Neural cell (in vitro differentiated cells): ENCODE data around the gene PODN. TPM values are rescaled to one million over a fixed set of nuclear protein-coding genes. Genes with fewer than 3 reads are reported as not detected.

Experiments used
- H2AFZ ChIP-seq: fragments of 200-600, 300-800 bp; sonication (generic), shearing (Covaris generic); 2 replicates; pipeline ENCODE4 v1.6.0; 2014; ENCODE audit warnings: low read depth, mild to moderate bottlenecking, antibody characterized with exemption, low read length, moderate library complexity
- H3F3A ChIP-seq: fragments of 200-600 bp; shearing (Covaris generic); 2 replicates; pipeline ENCODE4 v1.6.1; 2016; ENCODE audit warnings: mild to moderate bottlenecking, moderate library complexity, mixed read lengths, antibody characterized with exemption, low read length; ENCODE audit not compliant: insufficient read depth, poor library complexity, severe bottlenecking
- H3K27ac ChIP-seq: fragments of 200-600, 300-800 bp; sonication (generic), shearing (Covaris generic); 2 replicates; pipeline ENCODE4 v1.5.1; 2014; ENCODE audit warnings: mild to moderate bottlenecking, low read length, moderate library complexity
- H3K27me3 ChIP-seq: fragments of 300-800, 200-600 bp; sonication (generic), shearing (Covaris generic); 2 replicates; pipeline ENCODE4 v1.6.0; 2014; ENCODE audit warnings: mild to moderate bottlenecking, low read depth, low read length, moderate library complexity; ENCODE audit not compliant: insufficient read depth
- H3K36me3 ChIP-seq: fragments of 300-800, 200-600 bp; sonication (generic), shearing (Covaris generic); 2 replicates; pipeline ENCODE4 v1.5.1; 2014; ENCODE audit warnings: mild to moderate bottlenecking, antibody characterized with exemption, low read length, moderate library complexity; ENCODE audit not compliant: insufficient read depth
- H3K4me2 ChIP-seq: fragments of 300-800, 200-600 bp; sonication (generic), shearing (Covaris generic); 2 replicates; pipeline ENCODE4 v1.6.0; 2014; ENCODE audit warnings: mild to moderate bottlenecking, low read length
- H3K4me3 ChIP-seq: fragments of 300-800, 200-600 bp; sonication (generic), shearing (Covaris generic); 2 replicates; pipeline ENCODE4 v1.5.1; 2014; ENCODE audit warnings: mild to moderate bottlenecking, low read length, moderate library complexity
- H3K79me2 ChIP-seq: fragments of 200-600 bp; shearing (Covaris generic); replicated peaks from 2 replicates; pipeline ENCODE4 v1.6.0; 2014; ENCODE audit warnings: mild to moderate bottlenecking, low read length, moderate library complexity; ENCODE audit not compliant: insufficient read depth
- H3K9ac ChIP-seq: fragments of 300-800, 200-600 bp; sonication (generic), shearing (Covaris generic); 2 replicates; pipeline ENCODE4 v1.6.1; 2016; ENCODE audit warnings: mild to moderate bottlenecking, low read length, mixed read lengths
- H3K9me2 ChIP-seq: fragments of 200-600 bp; shearing (Covaris generic); 2 replicates; pipeline ENCODE4 v1.6.1; 2016; ENCODE audit warnings: mild to moderate bottlenecking, low read length, mixed read lengths; ENCODE audit not compliant: insufficient read depth
- H3K9me3 ChIP-seq: fragments of 200-600, 300-800 bp; sonication (generic), shearing (Covaris generic); 2 replicates; pipeline ENCODE4 v1.6.1; 2016; ENCODE audit warnings: mild to moderate bottlenecking, mixed run types, low read length, moderate library complexity, mixed read lengths
- H4K20me1 ChIP-seq: fragments of 200-600 bp; shearing (Covaris generic); 2 replicates; pipeline ENCODE4 v1.6.1; 2016; ENCODE audit warnings: mild to moderate bottlenecking, mixed run types; ENCODE audit not compliant: insufficient read depth
- EP300 ChIP-seq: fragments of 450-650 bp; conservative IDR thresholded peaks from 2 replicates; pipeline ENCODE4 v1.6.1; 2014; ENCODE audit warnings: antibody characterized with exemption, mild to moderate bottlenecking, moderate library complexity; ENCODE audit not compliant: poor library complexity, severe bottlenecking
- EZH2 ChIP-seq: fragments of 200-600, 300-800 bp; shearing (Covaris generic), sonication (generic); IDR thresholded peaks from 2 replicates; pipeline ENCODE4 v1.6.1; 2014; ENCODE audit warnings: antibody characterized with exemption, low read length, borderline replicate concordance, mild to moderate bottlenecking; ENCODE audit not compliant: insufficient read depth, poor library complexity, severe bottlenecking
- MXI1 ChIP-seq: fragments of 450-650 bp; conservative IDR thresholded peaks from 2 replicates; pipeline ENCODE4 v1.6.1; 2014; ENCODE audit warnings: antibody characterized with exemption, mild to moderate bottlenecking; ENCODE audit not compliant: poor library complexity, severe bottlenecking
- POLR2AphosphoS5 ChIP-seq: IDR thresholded peaks from 2 replicates; pipeline ENCODE4 v1.6.1; 2012
- RAD21 ChIP-seq: fragments of 450-650 bp; conservative IDR thresholded peaks from 2 replicates; pipeline ENCODE4 v1.6.1; 2014; ENCODE audit warnings: antibody characterized with exemption, mild to moderate bottlenecking, moderate library complexity
- SMC3 ChIP-seq: fragments of 450-650 bp; conservative IDR thresholded peaks from 2 replicates; pipeline ENCODE4 v1.6.1; 2014; ENCODE audit warnings: antibody characterized with exemption, mild to moderate bottlenecking, moderate library complexity; ENCODE audit not compliant: poor library complexity
- TAF1 ChIP-seq: IDR thresholded peaks from 2 replicates; pipeline ENCODE4 v1.6.1; 2012; ENCODE audit warnings: low read depth
- polyA plus RNA-seq: library from polyadenylated mRNA; depleted of rRNA; stranded (reverse); fragments of >200 nt; gene quantifications from 2 replicates; pipeline ENCODE4 v1.2.3, GENCODE V29; 2014
- TF ChIP-seq, protein P1 (sequence below): IDR thresholded peaks from 2 replicates; pipeline ENCODE4 v1.6.1; 2012; ENCODE audit warnings: borderline replicate concordance
- TF ChIP-seq, protein P2 (sequence below): fragments of 450-650 bp; IDR thresholded peaks from 2 replicates; pipeline ENCODE4 v1.5.1; 2014; ENCODE audit warnings: antibody characterized with exemption, mild to moderate bottlenecking, moderate library complexity; ENCODE audit not compliant: poor library complexity, severe bottlenecking

The PODN gene
- polyA plus RNA-seq, 1 donor from 2014 or later, result 0.07 TPM

DNA sequence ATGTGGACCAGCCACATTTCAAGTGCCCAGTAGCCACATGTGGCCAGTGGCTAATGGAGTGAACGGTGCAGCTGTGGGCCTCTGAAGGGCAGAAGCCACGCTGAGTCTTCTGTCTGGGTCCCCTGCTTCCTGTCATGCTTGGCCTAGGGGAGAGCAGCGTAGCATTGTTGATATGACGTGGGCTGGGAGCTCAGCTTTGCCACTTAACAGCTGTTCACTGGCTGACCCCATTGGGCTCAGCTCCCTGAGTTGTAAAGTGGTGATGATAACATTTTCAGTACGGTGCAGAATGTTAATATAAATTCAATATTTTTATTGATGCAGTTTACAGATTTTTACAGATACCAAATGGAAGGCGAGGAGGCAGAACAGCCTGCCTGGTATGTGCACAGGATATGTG, 4.5 kb downstream of the PODN start:
- H3K9ac ChIP-seq, result no peak overlapping the region
- H2AFZ ChIP-seq, result no peak overlapping the region
- no peaks in the 10 kb centered on the region for H4K20me1 ChIP-seq
- no peak overlapping the region for H3K4me2 ChIP-seq
- H3K9me2 ChIP-seq, result no peaks in the 10 kb centered on the region
- no peaks in the 10 kb centered on the region for H3K9me3 ChIP-seq
- H3K79me2 ChIP-seq, result no peaks in the 10 kb centered on the region
- H3K36me3 ChIP-seq, result no peaks in the 10 kb centered on the region
- no peak overlapping the region for H3K27ac ChIP-seq
- no peak overlapping the region for H3K4me3 ChIP-seq
- peaks cover 35% of the 10 kb centered on the region for H3K27me3 ChIP-seq
- no peak for TF ChIP-seq EP300
- TF ChIP-seq, protein P1, sequence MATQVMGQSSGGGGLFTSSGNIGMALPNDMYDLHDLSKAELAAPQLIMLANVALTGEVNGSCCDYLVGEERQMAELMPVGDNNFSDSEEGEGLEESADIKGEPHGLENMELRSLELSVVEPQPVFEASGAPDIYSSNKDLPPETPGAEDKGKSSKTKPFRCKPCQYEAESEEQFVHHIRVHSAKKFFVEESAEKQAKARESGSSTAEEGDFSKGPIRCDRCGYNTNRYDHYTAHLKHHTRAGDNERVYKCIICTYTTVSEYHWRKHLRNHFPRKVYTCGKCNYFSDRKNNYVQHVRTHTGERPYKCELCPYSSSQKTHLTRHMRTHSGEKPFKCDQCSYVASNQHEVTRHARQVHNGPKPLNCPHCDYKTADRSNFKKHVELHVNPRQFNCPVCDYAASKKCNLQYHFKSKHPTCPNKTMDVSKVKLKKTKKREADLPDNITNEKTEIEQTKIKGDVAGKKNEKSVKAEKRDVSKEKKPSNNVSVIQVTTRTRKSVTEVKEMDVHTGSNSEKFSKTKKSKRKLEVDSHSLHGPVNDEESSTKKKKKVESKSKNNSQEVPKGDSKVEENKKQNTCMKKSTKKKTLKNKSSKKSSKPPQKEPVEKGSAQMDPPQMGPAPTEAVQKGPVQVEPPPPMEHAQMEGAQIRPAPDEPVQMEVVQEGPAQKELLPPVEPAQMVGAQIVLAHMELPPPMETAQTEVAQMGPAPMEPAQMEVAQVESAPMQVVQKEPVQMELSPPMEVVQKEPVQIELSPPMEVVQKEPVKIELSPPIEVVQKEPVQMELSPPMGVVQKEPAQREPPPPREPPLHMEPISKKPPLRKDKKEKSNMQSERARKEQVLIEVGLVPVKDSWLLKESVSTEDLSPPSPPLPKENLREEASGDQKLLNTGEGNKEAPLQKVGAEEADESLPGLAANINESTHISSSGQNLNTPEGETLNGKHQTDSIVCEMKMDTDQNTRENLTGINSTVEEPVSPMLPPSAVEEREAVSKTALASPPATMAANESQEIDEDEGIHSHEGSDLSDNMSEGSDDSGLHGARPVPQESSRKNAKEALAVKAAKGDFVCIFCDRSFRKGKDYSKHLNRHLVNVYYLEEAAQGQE, result no peak
- no peak for TF ChIP-seq RAD21
- no peak for TF ChIP-seq SMC3
- TF ChIP-seq EZH2, result no peak
- TF ChIP-seq TAF1, result no peak
- TF ChIP-seq, protein P2, sequence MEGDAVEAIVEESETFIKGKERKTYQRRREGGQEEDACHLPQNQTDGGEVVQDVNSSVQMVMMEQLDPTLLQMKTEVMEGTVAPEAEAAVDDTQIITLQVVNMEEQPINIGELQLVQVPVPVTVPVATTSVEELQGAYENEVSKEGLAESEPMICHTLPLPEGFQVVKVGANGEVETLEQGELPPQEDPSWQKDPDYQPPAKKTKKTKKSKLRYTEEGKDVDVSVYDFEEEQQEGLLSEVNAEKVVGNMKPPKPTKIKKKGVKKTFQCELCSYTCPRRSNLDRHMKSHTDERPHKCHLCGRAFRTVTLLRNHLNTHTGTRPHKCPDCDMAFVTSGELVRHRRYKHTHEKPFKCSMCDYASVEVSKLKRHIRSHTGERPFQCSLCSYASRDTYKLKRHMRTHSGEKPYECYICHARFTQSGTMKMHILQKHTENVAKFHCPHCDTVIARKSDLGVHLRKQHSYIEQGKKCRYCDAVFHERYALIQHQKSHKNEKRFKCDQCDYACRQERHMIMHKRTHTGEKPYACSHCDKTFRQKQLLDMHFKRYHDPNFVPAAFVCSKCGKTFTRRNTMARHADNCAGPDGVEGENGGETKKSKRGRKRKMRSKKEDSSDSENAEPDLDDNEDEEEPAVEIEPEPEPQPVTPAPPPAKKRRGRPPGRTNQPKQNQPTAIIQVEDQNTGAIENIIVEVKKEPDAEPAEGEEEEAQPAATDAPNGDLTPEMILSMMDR, result no peak
- TF ChIP-seq POLR2AphosphoS5, result no peak
- no peak for TF ChIP-seq MXI1
- H3F3A ChIP-seq, result no peaks in the 10 kb centered on the region

DNA sequence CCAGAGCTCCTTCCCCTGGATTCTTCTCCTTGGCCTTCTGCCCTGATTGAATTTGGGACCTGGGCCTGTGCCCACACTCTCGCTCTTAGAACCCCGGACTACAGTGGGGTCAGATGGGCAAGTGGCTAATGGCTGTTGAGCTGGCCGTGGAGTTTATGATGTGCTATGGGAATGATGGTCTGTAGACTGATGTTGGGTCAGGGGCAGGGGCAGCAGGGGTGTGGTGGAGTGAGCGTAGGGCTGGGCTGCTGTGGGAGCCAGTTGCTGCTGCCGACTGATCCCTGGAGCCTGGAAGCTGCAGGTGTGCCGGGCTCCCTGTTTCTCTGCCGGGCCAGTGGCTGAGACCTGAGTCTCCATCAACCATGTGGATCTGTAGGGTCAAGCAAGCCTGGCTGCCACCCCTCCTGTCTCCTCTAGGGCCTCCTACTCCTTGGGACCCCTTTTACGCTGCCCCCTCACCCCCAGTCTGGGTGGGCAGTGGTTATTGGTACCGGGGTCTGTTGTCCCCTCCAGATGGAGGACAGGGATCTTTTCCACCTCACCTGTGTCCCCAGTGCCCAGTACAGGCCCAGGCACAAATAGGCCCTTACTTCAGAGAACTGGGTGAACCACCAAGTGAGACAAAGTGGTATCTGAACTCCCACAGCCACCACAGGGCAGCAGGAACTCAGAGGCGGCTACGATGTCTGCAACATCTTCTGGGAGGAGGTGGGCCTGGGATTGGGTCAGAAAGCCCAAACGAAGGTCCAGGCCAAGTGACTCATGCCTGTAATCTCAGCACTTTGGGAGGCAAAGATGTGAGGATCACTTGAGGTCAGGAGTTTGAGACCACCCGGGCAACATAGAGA, 5.1 kb downstream of the PODN start:
- H3K27me3 ChIP-seq, result peaks cover 29% of the 10 kb centered on the region
- H4K20me1 ChIP-seq, result no peaks in the 10 kb centered on the region
- no peak overlapping the region for H3K27ac ChIP-seq
- no peaks in the 10 kb centered on the region for H3K79me2 ChIP-seq
- no peaks in the 10 kb centered on the region for H3K9me3 ChIP-seq
- H3F3A ChIP-seq, result no peaks in the 10 kb centered on the region
- no peak overlapping the region for H2AFZ ChIP-seq
- H3K9me2 ChIP-seq, result no peaks in the 10 kb centered on the region
- H3K36me3 ChIP-seq, result no peaks in the 10 kb centered on the region
- TF ChIP-seq TAF1, result no peak
- no peak overlapping the region for H3K4me3 ChIP-seq
- H3K4me2 ChIP-seq, result no peak overlapping the region
- H3K9ac ChIP-seq, result no peak overlapping the region
